HepG2 (cell line): ENCODE data around the gene ZNF764. TPM values are rescaled to one million over a fixed set of nuclear protein-coding genes. Genes with fewer than 3 reads are reported as not detected.

Experiments
- AKAP8 ChIP-seq: sonication (generic); formaldehyde crosslinking; IDR thresholded peaks from 2 replicates; pipeline ENCODE4 v1.5.1; 2020; ENCODE audit warnings: mild to moderate bottlenecking, missing genetic modification reagents
- CCAR2 ChIP-seq: fragments of 200-400 bp; formaldehyde crosslinking; optimal IDR thresholded peaks from 2 replicates; pipeline ENCODE3; 2018; ENCODE audit warnings: low read depth, mild to moderate bottlenecking, low read length, moderate library complexity
- FOXA3 ChIP-seq: IDR thresholded peaks from 2 replicates; pipeline ENCODE4 v1.6.1; 2016; ENCODE audit warnings: missing genetic modification reagents, missing compliant biosample characterization
- GATAD1 ChIP-seq: IDR thresholded peaks from 2 replicates; pipeline ENCODE4 v1.6.1; 2016; ENCODE audit warnings: missing genetic modification reagents, missing compliant biosample characterization
- GMEB1 ChIP-seq: sonication (generic); formaldehyde crosslinking; IDR thresholded peaks from 2 replicates; pipeline ENCODE4 v1.5.1; 2020; ENCODE audit warnings: missing genetic modification reagents, mild to moderate bottlenecking, borderline replicate concordance
- HIVEP1 ChIP-seq: sonication (generic); formaldehyde crosslinking; IDR thresholded peaks from 2 replicates; pipeline ENCODE4 v1.4.0; 2020; ENCODE audit warnings: mild to moderate bottlenecking, missing genetic modification reagents
- HNF1A ChIP-seq, 2 experiments: sonication (generic) in 1 of 2; formaldehyde crosslinking in 1 of 2; IDR thresholded peaks; 2 replicates each; pipeline versions ENCODE4 v1.4.0 to v1.6.1; 2016 to 2020; ENCODE audit warnings: borderline replicate concordance in 1 of 2, low read depth in 1 of 2, mild to moderate bottlenecking in 1 of 2, missing genetic modification reagents in 1 of 2
- NR2F6 ChIP-seq, 2 experiments: IDR thresholded peaks; 2 replicates each; pipeline ENCODE4 v1.6.1; 2016; ENCODE audit warnings: antibody characterized with exemption in 1 of 2, mild to moderate bottlenecking in 1 of 2
- POGK ChIP-seq: sonication (generic); formaldehyde crosslinking; conservative IDR thresholded peaks from 2 replicates; pipeline ENCODE4 v1.8.0; 2022; ENCODE audit warnings: mild to moderate bottlenecking, moderate library complexity, missing genetic modification reagents
- RBAK ChIP-seq: sonication (generic); formaldehyde crosslinking; IDR thresholded peaks from 2 replicates; pipeline ENCODE4 v1.5.1; 2020; ENCODE audit warnings: mild to moderate bottlenecking, missing genetic modification reagents
- TGIF2 ChIP-seq: IDR thresholded peaks from 2 replicates; pipeline ENCODE4 v1.6.1; 2016; ENCODE audit warnings: control low read depth, missing compliant biosample characterization
- ZNF101 ChIP-seq: sonication (generic); formaldehyde crosslinking; IDR thresholded peaks from 2 replicates; pipeline ENCODE4 v1.4.0; 2020; ENCODE audit warnings: mild to moderate bottlenecking, low read depth, missing genetic modification reagents, borderline replicate concordance
- ZNF180 ChIP-seq: sonication (generic); formaldehyde crosslinking; IDR thresholded peaks from 2 replicates; pipeline ENCODE4 v1.4.0; 2020; ENCODE audit warnings: low read depth, missing genetic modification reagents, borderline replicate concordance
- ZNF382 ChIP-seq: sonication (generic); formaldehyde crosslinking; IDR thresholded peaks from 2 replicates; pipeline ENCODE4 v1.5.0; 2020; ENCODE audit warnings: missing genetic modification reagents, mild to moderate bottlenecking, borderline replicate concordance
- ZNF430 ChIP-seq: sonication (generic); formaldehyde crosslinking; IDR thresholded peaks from 2 replicates; pipeline ENCODE4 v1.9.0; 2021; ENCODE audit warnings: mild to moderate bottlenecking, missing genetic modification reagents
- ZNF432 ChIP-seq: sonication (generic); formaldehyde crosslinking; IDR thresholded peaks from 2 replicates; pipeline ENCODE4 v1.5.0; 2020; ENCODE audit warnings: missing genetic modification reagents, mild to moderate bottlenecking, borderline replicate concordance
- ZNF510 ChIP-seq: sonication (generic); formaldehyde crosslinking; IDR thresholded peaks from 2 replicates; pipeline ENCODE4 v1.4.0; 2020; ENCODE audit warnings: low read depth, mild to moderate bottlenecking, missing genetic modification reagents
- ZNF557 ChIP-seq: sonication (generic); formaldehyde crosslinking; IDR thresholded peaks from 2 replicates; pipeline ENCODE4 v1.4.0; 2020; ENCODE audit warnings: missing genetic modification reagents
- ZNF605 ChIP-seq: sonication (generic); formaldehyde crosslinking; IDR thresholded peaks from 2 replicates; pipeline ENCODE4 v1.8.0; 2022; ENCODE audit warnings: mild to moderate bottlenecking, missing genetic modification reagents
- ZNF652 ChIP-seq: IDR thresholded peaks from 2 replicates; pipeline ENCODE4 v1.6.1; 2016; ENCODE audit warnings: low read depth, borderline replicate concordance
- ZNF670 ChIP-seq: sonication (generic); formaldehyde crosslinking; IDR thresholded peaks from 2 replicates; pipeline ENCODE4 v1.8.0; 2022; ENCODE audit warnings: mild to moderate bottlenecking, missing genetic modification reagents, borderline replicate concordance
- ZNF7 ChIP-seq: IDR thresholded peaks from 2 replicates; pipeline ENCODE4 v1.6.1; 2016; ENCODE audit warnings: missing biosample characterization, missing genetic modification reagents
- ZNF709 ChIP-seq: sonication (generic); formaldehyde crosslinking; IDR thresholded peaks from 2 replicates; pipeline ENCODE4 v1.5.0; 2020; ENCODE audit warnings: mild to moderate bottlenecking, missing genetic modification reagents
- ZNF737 ChIP-seq: sonication (generic); formaldehyde crosslinking; IDR thresholded peaks from 2 replicates; pipeline ENCODE4 v1.5.0; 2020; ENCODE audit warnings: missing genetic modification reagents, mild to moderate bottlenecking, borderline replicate concordance
- polyA plus RNA-seq, 8 experiments: library from polyadenylated mRNA; depleted of rRNA in 3 of 8; stranded (reverse) in 7 of 8; unstranded in 1 of 8; fragments of >200 nt; fragmentation: Illumina TruSeq in 4 of 8; extraction: Trizol in 4 of 8; gene quantifications; 2 replicates each; pipeline versions ENCODE4 v1.2.1 to v1.2.3, GENCODE V29; 2011 to 2016; ENCODE audit warnings: low read depth in 4 of 8, missing spikeins in 1 of 8, mixed read lengths in 1 of 8; ENCODE audit not compliant: insufficient read depth in 1 of 8
- total RNA-seq, 5 experiments: library from RNA; depleted of rRNA; stranded (reverse); fragments of >200 nt; fragmentation: Illumina TruSeq; extraction: Trizol; gene quantifications; 2 replicates each; pipeline ENCODE4 v1.2.3, GENCODE V29; 2016; ENCODE audit warnings: low read depth in 1 of 5

The ZNF764 gene
- total and polyA plus RNA-seq, 2 of the 13 experiments (the other 11 are each of a cell fraction or from before 2014, with no cell fraction given): 4.1 to 9.1 TPM

- TF ChIP-seq HIVEP1 (no peak; the same call in 1 of the 2 replicates), ZNF557 (CRISPR knock-in tag) (no peak; the same call in 1 of the 2 replicates), RBAK (CRISPR knock-in tag) (no peak), NR2F6 (IDR thresholded peaks at IDR 0.05) (no peak), NR2F6 (CRISPR knock-in tag; IDR thresholded peaks at IDR 0.05) (peak; percentile 45; the same call in 1 of the 2 replicates), ZNF652 (CRISPR knock-in tag) (no peak; the same call in 1 of the 2 replicates), ZNF430 (CRISPR knock-in tag) (no peak), ZNF101 (CRISPR knock-in tag) (no peak; the same call in 1 of the 2 replicates), ZNF382 (CRISPR knock-in tag) (no peak), ZNF7 (no peak), ZNF709 (no peak), ZNF180 (no peak), ZNF670 (CRISPR knock-in tag) (no peak), ZNF510 (CRISPR knock-in tag) (peak; percentile 5; the same call in 1 of the 2 replicates), HNF1A (IDR thresholded peaks at IDR 0.05; ENCODE audit: low read depth) (no peak), HNF1A (CRISPR knock-in tag; IDR thresholded peaks at IDR 0.05; ENCODE audit: borderline replicate concordance) (0 out of 2 replicates have a peak, but pooled peaks have one; percentile 40), GMEB1 (CRISPR knock-in tag) (no peak), FOXA3 (CRISPR knock-in tag) (peak; percentile 45; the same call in 1 of the 2 replicates), TGIF2 (CRISPR knock-in tag) (peak; percentile 67; the same call in 1 of the 2 replicates), ZNF605 (no peak; the same call in 1 of the 2 replicates), AKAP8 (CRISPR knock-in tag) (no peak), CCAR2 (no peak), POGK (CRISPR knock-in tag) (0 out of 2 replicates have a peak, but pooled peaks have one; percentile 44), ZNF737 (no peak), GATAD1 (peak; percentile 46), ZNF432 (no peak)
Observed at GRCh38 chr16:30535777-30536190, 22.4 kb downstream of the ZNF764 start (continued).
